Neural crest cell (in vitro differentiated cells): Measurements from ENCODE around the gene NMRK2. TPM values are rescaled to one million over a fixed set of nuclear protein-coding genes. Genes with fewer than 3 reads are reported as not detected.
"Not testable (repeated sequence)": the region's sequence is repeated elsewhere in the genome, so short reads cannot be mapped to it uniquely, and the experiment has no call there.

Source experiments
- DNase-seq: peaks from one replicate; pipeline ENCODE4 v3.0.0; 2021; ENCODE audit warnings: low read depth, mixed read lengths, low spot score
- H3K27ac Mint-ChIP-seq: one replicate; pipeline ENCODE4 v1.8.0; 2021; ENCODE audit warnings: mild to moderate bottlenecking, mixed read lengths; ENCODE audit not compliant: unreplicated experiment
- H3K27me3 Mint-ChIP-seq: 2 replicates; pipeline ENCODE4 v1.8.0; 2021; ENCODE audit warnings: low read depth, mild to moderate bottlenecking, mixed read lengths
- H3K36me3 Mint-ChIP-seq: 2 replicates; pipeline ENCODE4 v1.8.0; 2021; ENCODE audit warnings: low read depth, mild to moderate bottlenecking, mixed read lengths
- H3K4me1 Mint-ChIP-seq: 2 replicates; pipeline ENCODE4 v1.8.0; 2021; ENCODE audit warnings: mixed read lengths
- H3K4me3 Mint-ChIP-seq: one replicate; pipeline ENCODE4 v1.8.0; 2021; ENCODE audit warnings: mild to moderate bottlenecking, mixed read lengths
- H3K9me3 Mint-ChIP-seq: 2 replicates; pipeline ENCODE4 v1.8.0; 2021; ENCODE audit warnings: mixed read lengths
- long read RNA-seq: library from polyadenylated mRNA; unstranded; transcript quantifications from one replicate; pipeline ENCODE4 v2.0.0, GENCODE V29; 2020
- total RNA-seq: library from RNA; stranded (reverse); gene quantifications from 2 replicates; pipeline ENCODE4 v1.2.1, GENCODE V29; 2021
- TF ChIP-seq, protein P1 (sequence below): fragments of 200-600 bp; sonication (generic); conservative IDR thresholded peaks from 2 replicates; pipeline ENCODE4 v1.5.0; 2021; ENCODE audit warnings: antibody characterized with exemption, mild to moderate bottlenecking

NMRK2 gene, protein sequence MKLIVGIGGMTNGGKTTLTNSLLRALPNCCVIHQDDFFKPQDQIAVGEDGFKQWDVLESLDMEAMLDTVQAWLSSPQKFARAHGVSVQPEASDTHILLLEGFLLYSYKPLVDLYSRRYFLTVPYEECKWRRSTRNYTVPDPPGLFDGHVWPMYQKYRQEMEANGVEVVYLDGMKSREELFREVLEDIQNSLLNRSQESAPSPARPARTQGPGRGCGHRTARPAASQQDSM
- not detected in 2 replicates for total RNA-seq
- long read RNA-seq: 0 reads

DNA sequence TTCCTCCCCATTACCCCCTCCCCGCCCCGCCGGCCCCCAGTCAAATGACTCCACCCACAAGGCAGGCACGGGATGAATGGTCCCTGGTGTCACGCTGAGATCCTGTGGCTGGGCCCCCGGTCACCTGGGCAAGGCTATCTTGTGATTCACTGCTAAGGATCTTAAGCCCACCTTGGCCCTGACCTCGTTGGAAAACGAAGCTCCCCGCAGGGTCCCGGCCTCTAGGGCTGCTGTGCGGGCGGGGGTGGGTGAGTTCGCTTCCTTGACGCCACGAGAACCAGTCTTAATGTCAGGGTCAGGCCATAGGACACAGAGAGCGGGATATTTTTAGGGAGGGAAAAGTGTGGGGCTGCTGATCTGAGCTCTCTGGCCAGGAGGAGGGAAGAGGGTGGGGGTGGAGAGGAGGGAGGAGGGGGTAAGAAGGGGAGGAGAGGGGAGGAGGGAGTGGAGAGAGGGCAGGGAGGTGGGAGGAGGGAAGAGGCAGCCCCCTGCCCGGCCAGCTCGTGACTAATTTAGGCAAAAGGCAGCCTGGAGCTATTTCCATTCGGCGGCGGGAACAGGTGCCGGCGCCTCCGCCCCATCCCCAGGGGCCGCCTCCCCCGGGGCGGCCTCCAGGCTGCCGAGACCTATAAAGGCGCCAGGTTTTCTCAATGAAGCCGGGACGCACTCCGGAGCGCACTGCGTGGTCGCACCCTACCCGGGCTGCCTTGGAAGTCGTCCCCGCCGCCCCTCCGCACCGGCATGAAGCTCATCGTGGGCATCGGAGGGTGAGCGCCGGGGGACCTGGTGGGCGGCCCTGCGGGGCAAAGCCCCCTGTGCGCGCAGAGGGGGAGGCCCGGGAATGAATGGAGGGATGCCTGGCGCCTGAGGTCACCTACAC is at the start of gene NMRK2:
Gene NMRK2, plus strand, starts transcription at position 139 of the 880 bp plus-strand sequence. Its CDS starts 603 bp downstream, at position 742.
- Mint-ChIP-seq H3K4me1 (no peaks in the 10 kb centered on the region), H3K4me3 (no peak within 1 kb of the TSS), H3K27ac (no peak within 1 kb of the TSS), H3K27me3 (peaks cover 34% of the 10 kb centered on the region), H3K9me3 (no peaks in the 10 kb centered on the region), H3K36me3 (no peaks in the 10 kb centered on the region)
- TF ChIP-seq, protein P1, sequence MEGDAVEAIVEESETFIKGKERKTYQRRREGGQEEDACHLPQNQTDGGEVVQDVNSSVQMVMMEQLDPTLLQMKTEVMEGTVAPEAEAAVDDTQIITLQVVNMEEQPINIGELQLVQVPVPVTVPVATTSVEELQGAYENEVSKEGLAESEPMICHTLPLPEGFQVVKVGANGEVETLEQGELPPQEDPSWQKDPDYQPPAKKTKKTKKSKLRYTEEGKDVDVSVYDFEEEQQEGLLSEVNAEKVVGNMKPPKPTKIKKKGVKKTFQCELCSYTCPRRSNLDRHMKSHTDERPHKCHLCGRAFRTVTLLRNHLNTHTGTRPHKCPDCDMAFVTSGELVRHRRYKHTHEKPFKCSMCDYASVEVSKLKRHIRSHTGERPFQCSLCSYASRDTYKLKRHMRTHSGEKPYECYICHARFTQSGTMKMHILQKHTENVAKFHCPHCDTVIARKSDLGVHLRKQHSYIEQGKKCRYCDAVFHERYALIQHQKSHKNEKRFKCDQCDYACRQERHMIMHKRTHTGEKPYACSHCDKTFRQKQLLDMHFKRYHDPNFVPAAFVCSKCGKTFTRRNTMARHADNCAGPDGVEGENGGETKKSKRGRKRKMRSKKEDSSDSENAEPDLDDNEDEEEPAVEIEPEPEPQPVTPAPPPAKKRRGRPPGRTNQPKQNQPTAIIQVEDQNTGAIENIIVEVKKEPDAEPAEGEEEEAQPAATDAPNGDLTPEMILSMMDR: no peak
- no peak for DNase-seq

DNA sequence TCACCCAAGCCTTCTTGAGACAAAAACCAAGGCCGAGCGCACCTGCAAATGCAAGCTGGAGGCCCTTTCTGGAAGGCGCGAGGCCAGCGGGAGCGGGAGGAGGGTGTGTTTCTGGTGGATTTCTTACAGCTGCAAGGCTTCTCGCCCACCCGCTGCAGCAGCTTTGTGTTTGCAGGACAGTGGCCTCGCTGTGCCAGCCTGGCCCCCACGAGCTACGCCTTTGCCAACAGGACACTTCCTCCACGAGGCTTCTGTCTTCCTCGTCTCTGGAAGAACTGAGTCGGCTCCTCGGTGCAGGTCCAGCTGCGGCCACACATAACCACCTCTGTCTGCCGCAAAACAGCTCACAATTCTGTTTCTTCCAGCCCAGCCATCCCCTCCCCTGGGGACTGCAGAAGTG is 42.3 kb upstream of the NMRK2 start:
- Mint-ChIP-seq H3K4me3 (no peak overlapping the region), H3K9me3 (no peaks in the 10 kb centered on the region), H3K27me3 (no peaks in the 10 kb centered on the region), H3K27ac (no peak overlapping the region), H3K36me3 (no peaks in the 10 kb centered on the region), H3K4me1 (no peaks in the 10 kb centered on the region)
- no peak for DNase-seq
- TF ChIP-seq, protein P1: no peak

DNA sequence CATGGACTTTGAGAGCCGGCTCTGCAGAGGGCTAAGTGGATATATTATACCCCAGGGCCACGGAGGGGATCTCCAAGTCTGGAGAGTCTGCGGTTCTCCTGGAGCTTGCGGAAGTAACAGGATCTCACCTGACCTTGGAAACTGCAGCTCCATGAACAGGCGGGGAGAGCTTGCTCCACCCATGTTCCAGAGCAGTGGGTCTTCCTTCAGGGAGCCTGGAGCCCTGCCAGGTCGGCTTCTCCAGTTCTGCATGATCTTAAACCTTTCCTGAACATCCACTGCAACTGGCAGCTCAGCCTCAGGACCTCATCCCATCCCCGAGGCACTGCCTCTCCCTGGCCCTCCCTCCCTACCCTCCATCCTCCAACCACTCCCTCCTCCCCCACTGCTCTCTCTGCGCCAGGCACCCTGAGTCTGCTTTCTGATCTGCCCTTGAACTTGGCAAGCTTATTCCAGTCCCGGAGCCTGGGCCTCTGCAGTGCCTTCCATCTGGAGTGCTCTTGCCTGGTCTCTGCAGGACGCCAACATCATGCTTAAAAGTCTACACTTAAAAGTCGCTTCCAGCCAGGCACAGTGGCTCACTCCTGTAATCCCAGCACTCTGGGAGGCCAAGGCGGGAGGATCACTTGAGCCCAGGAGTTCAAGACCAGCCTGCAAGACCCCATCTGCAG is 39.2 kb upstream of the NMRK2 start:
- no peaks in the 10 kb centered on the region for H3K36me3 Mint-ChIP-seq
- TF ChIP-seq, protein P1: no peak
- H3K27ac Mint-ChIP-seq: no peak overlapping the region
- H3K4me1 Mint-ChIP-seq: no peaks in the 10 kb centered on the region
- no peaks in the 10 kb centered on the region for H3K9me3 Mint-ChIP-seq
- no peak overlapping the region for H3K4me3 Mint-ChIP-seq
- no peak for DNase-seq
- H3K27me3 Mint-ChIP-seq: no peaks in the 10 kb centered on the region

DNA sequence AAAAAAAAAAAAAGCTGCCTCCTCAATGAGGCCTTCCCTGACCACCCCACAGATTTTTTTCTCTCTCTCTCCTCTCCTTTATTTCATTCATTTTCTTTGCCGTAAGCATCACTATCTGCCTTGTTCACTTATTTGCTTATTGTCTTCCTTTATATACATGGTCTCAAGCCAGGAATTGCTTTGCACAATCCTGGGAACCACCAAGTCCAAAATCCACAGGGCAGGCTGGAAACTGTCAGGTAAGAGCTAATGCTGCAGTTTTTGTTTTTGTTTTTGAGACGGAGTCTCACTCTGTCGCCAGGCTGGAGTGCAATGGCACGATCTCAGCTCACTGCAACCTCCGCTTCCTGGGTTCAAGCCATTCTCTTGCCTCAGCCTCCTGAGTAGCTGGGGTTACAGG is 37.9 kb upstream of the NMRK2 start:
- H3K9me3 Mint-ChIP-seq, H3K4me1 Mint-ChIP-seq, H3K27me3 Mint-ChIP-seq, H3K4me3 Mint-ChIP-seq, H3K36me3 Mint-ChIP-seq, DNase-seq, H3K27ac Mint-ChIP-seq: not testable (repeated sequence)

DNA sequence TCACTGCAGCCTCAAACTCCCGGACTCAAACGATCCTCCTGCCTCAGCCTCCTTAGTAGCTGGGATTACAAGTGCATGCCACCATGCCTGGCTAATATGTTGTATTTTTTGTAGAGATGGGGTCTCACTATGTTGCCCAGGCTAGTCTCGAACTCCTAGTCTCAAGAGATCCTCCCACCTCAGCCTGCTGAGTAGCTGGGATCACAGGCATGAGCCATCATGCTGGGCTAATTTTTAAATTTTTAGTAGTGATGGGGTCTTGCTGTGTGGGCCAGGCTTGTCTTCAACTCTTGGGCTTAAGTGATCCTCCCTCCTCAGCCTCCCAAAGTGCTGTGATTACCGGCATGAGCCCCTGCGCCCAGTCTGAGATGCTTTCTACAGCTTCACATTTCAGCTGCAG is 37.1 kb upstream of the NMRK2 start:
- Mint-ChIP-seq H3K9me3 (no peaks in the 10 kb centered on the region), H3K27me3 (no peaks in the 10 kb centered on the region), H3K4me1 (no peaks in the 10 kb centered on the region), H3K4me3 (no peak overlapping the region), H3K36me3 (peaks cover 3% of the 10 kb centered on the region), H3K27ac (no peak overlapping the region)
- no peak for DNase-seq
- TF ChIP-seq, protein P1: no peak
